ENCODE data around the gene ARHGEF16.

Gene ARHGEF16

GRCh38 chr1:3435666-3436065 lies 18.8 kb upstream of the ARHGEF16 start:
- no peak for FAIRE-seq
- DNase-seq (ENCODE audit: insufficient read length, low spot score): no peak

- FAIRE-seq (no peak), DNase-seq (ENCODE audit: insufficient read length, low spot score) (no peak)
Measured at GRCh38 chr1:3436451-3436850, 18.0 kb upstream of the ARHGEF16 start.

- FAIRE-seq (no peak), DNase-seq (ENCODE audit: insufficient read length, low spot score) (no peak)
Measured at GRCh38 chr1:3436901-3437300, 17.6 kb upstream of the ARHGEF16 start.

- DNase-seq (ENCODE audit: insufficient read length, low spot score) (no peak), FAIRE-seq (no peak)
Measured at GRCh38 chr1:3438661-3439180, 15.7 kb upstream of the ARHGEF16 start.

- no peak for FAIRE-seq
- no peak for DNase-seq (ENCODE audit: insufficient read length, low spot score)
Measured at GRCh38 chr1:3439346-3440299, 14.8 kb upstream of the ARHGEF16 start.

GRCh38 chr1:3440300-3440681 lies 14.2 kb upstream of the ARHGEF16 start:
- no peak for DNase-seq (ENCODE audit: insufficient read length, low spot score)

GRCh38 chr1:3440711-3441409 lies 13.6 kb upstream of the ARHGEF16 start:
- DNase-seq (ENCODE audit: insufficient read length, low spot score): no peak
- FAIRE-seq: no peak

More at GRCh38 chr1:3440300-3440681, 14.2 kb upstream of the ARHGEF16 start:
- no peak for FAIRE-seq

GRCh38 chr1:3441410-3441847 lies 13.0 kb upstream of the ARHGEF16 start:
- no peak for FAIRE-seq
- no peak for DNase-seq (ENCODE audit: insufficient read length, low spot score)

- FAIRE-seq (no peak), DNase-seq (ENCODE audit: insufficient read length, low spot score) (no peak)
Measured at GRCh38 chr1:3441880-3442279, 12.6 kb upstream of the ARHGEF16 start.

GRCh38 chr1:3442331-3442730 lies 12.1 kb upstream of the ARHGEF16 start:
- DNase-seq (ENCODE audit: insufficient read length, low spot score) (no peak), FAIRE-seq (no peak)

- FAIRE-seq: no peak
- no peak for DNase-seq (ENCODE audit: insufficient read length, low spot score)
Measured at GRCh38 chr1:3442901-3443300, 11.6 kb upstream of the ARHGEF16 start.

GRCh38 chr1:3443807-3444206 lies 10.7 kb upstream of the ARHGEF16 start:
- DNase-seq (ENCODE audit: insufficient read length, low spot score): no peak
- FAIRE-seq: no peak

GRCh38 chr1:3444298-3444697 lies 10.2 kb upstream of the ARHGEF16 start:
- FAIRE-seq: no peak
- DNase-seq (ENCODE audit: insufficient read length, low spot score): no peak

- DNase-seq (ENCODE audit: insufficient read length, low spot score): no peak
- no peak for FAIRE-seq
Measured at GRCh38 chr1:3444736-3445135, 9.7 kb upstream of the ARHGEF16 start.

- no peak for FAIRE-seq
- DNase-seq (ENCODE audit: insufficient read length, low spot score): no peak
Measured at GRCh38 chr1:3450202-3450863, 4.1 kb upstream of the ARHGEF16 start.

- FAIRE-seq (no peak), DNase-seq (ENCODE audit: insufficient read length, low spot score) (no peak)
Measured at GRCh38 chr1:3450983-3451382, 3.5 kb upstream of the ARHGEF16 start.

GRCh38 chr1:3451994-3452865 lies 2.2 kb upstream of the ARHGEF16 start:
- FAIRE-seq: no peak
- no peak for DNase-seq (ENCODE audit: insufficient read length, low spot score)

GRCh38 chr1:3452866-3453175 lies 1.6 kb upstream of the ARHGEF16 start:
- no peak for FAIRE-seq

GRCh38 chr1:3453203-3453761 lies 1.2 kb upstream of the ARHGEF16 start:
- FAIRE-seq (no peak), DNase-seq (ENCODE audit: insufficient read length, low spot score) (peak; percentile 81)

More at GRCh38 chr1:3452866-3453175, 1.6 kb upstream of the ARHGEF16 start:
- DNase-seq (ENCODE audit: insufficient read length, low spot score): no peak
